H1 (cell line): ENCODE measurements around the gene SMARCD2. TPM values are rescaled to one million over a fixed set of nuclear protein-coding genes. Genes with fewer than 3 reads are reported as not detected.
"Not testable (repeated sequence)": the region's sequence is repeated elsewhere in the genome, so short reads cannot be mapped to it uniquely, and the experiment has no call there.

Experiments
- CTCF ChIA-PET: fragments of 300-600 bp; sonication (Branson Sonifier 250); formaldehyde crosslinking; loops from one replicate; lab custom pipeline; 2021; ENCODE audit not compliant: partially characterized antibody; lab: Charles Lee
- POLR2A ChIA-PET: fragments of 300-600 bp; sonication (Branson Sonifier 250); formaldehyde crosslinking; loops from one replicate; lab custom pipeline; 2021; ENCODE audit warnings: inconsistent platforms; ENCODE audit not compliant: partially characterized antibody; lab: Charles Lee
- DNase-seq, 2 experiments: peaks; one replicate each; pipeline versions ENCODE4 v3.0.0 to v3.0.0-alpha.2; 2010 to 2022; ENCODE audit warnings: low spot score in 2 of 2, low read depth in 1 of 2, mixed read lengths in 1 of 2
- FAIRE-seq: peaks from 2 replicates; lab custom pipeline; 2011; peaks lifted over from hg19 to GRCh38; lab: Jason Lieb, UNC
- H2AFZ ChIP-seq: 2 replicates; pipeline ENCODE4 v1.8.1; 2012; ENCODE audit warnings: low read length, inconsistent platforms
- H2AK5ac ChIP-seq: 2 replicates; pipeline ENCODE4 v1.6.1; 2013; ENCODE audit warnings: low read depth, low read length
- H2BK120ac ChIP-seq: replicated peaks from 2 replicates; pipeline ENCODE3; 2013; ENCODE audit warnings: low read depth, low read length, inconsistent platforms
- H2BK12ac ChIP-seq: 2 replicates; pipeline ENCODE4 v1.6.1; 2013; ENCODE audit warnings: low read depth, low read length
- H2BK15ac ChIP-seq: 2 replicates; pipeline ENCODE4 v1.6.1; 2013; ENCODE audit warnings: low read length
- H2BK20ac ChIP-seq: 2 replicates; pipeline ENCODE4 v1.6.1; 2013; ENCODE audit warnings: low read length
- H2BK5ac ChIP-seq: 2 replicates; pipeline ENCODE4 v1.6.1; 2013; ENCODE audit warnings: low read depth, low read length
- H3K14ac ChIP-seq: 2 replicates; pipeline ENCODE4 v1.6.1; 2013; ENCODE audit warnings: inconsistent platforms; ENCODE audit not compliant: insufficient read length
- H3K18ac ChIP-seq: 2 replicates; pipeline ENCODE4 v1.6.1; 2013; ENCODE audit warnings: low read length; ENCODE audit errors: extremely low read depth
- H3K23ac ChIP-seq: 2 replicates; pipeline ENCODE4 v1.6.1; 2013; ENCODE audit warnings: inconsistent platforms; ENCODE audit not compliant: insufficient read length
- H3K23me2 ChIP-seq: 2 replicates; pipeline ENCODE4 v1.6.1; 2013; ENCODE audit warnings: low read depth, low read length
- H3K27ac ChIP-seq: 2 replicates; pipeline ENCODE4 v1.6.1; 2011; ENCODE audit warnings: low read depth, low read length, inconsistent platforms
- H3K27me3 ChIP-seq, 4 experiments: replicated peaks in 1 of 4; 1 replicate in 1 of 4; 2 replicates in 3 of 4; pipeline versions ENCODE4 v1.6.1 to v1.8.1; 2011 to 2013; ENCODE audit warnings: low read length in 3 of 4, mild to moderate bottlenecking in 3 of 4, inconsistent platforms in 2 of 4, mixed read lengths in 2 of 4, moderate library complexity in 1 of 4; ENCODE audit not compliant: control insufficient read depth in 3 of 4, insufficient read depth in 3 of 4; ENCODE audit errors: extremely low read depth in 1 of 4
- H3K36me3 ChIP-seq, 4 experiments: 2 replicates each; pipeline versions ENCODE4 v1.6.1 to v1.8.1; 2011 to 2013; ENCODE audit warnings: mild to moderate bottlenecking in 4 of 4, low read length in 3 of 4, moderate library complexity in 2 of 4, control low read depth in 1 of 4, inconsistent platforms in 1 of 4; ENCODE audit not compliant: insufficient read depth in 4 of 4, control insufficient read depth in 2 of 4
- H3K4ac ChIP-seq: replicated peaks from 2 replicates; pipeline ENCODE3; 2013; ENCODE audit warnings: low read length, low read depth, mixed read lengths, inconsistent platforms; ENCODE audit not compliant: insufficient read length
- H3K4me1 ChIP-seq, 4 experiments: replicated peaks in 1 of 4; 1 replicate in 1 of 4; 2 replicates in 3 of 4; pipeline versions ENCODE4 v1.6.1 to v1.8.1; 2011 to 2013; ENCODE audit warnings: low read length in 3 of 4, inconsistent platforms in 2 of 4, mixed read lengths in 1 of 4; ENCODE audit not compliant: insufficient read depth in 4 of 4, control insufficient read depth in 3 of 4
- H3K4me2 ChIP-seq, 2 experiments: 2 replicates each; pipeline versions ENCODE4 v1.6.1 to v1.8.1; 2011 to 2013; ENCODE audit warnings: low read depth in 2 of 2, low read length in 2 of 2, control low read depth in 1 of 2, inconsistent platforms in 1 of 2, mild to moderate bottlenecking in 1 of 2; ENCODE audit not compliant: insufficient read depth in 1 of 2
- H3K4me3 ChIP-seq, 4 experiments: fragments of 200-600, 300-600 bp in 1 of 4; sonication (generic), shearing (Covaris generic), sonication (Bioruptor Twin) in 1 of 4; 2 replicates each; pipeline versions ENCODE4 v1.5.1 to v1.8.1; 2011 to 2016; ENCODE audit warnings: low read length in 4 of 4, low read depth in 3 of 4, control low read depth in 2 of 4, inconsistent platforms in 2 of 4, mild to moderate bottlenecking in 2 of 4, mixed read lengths in 1 of 4, moderate library complexity in 1 of 4; ENCODE audit not compliant: insufficient read depth in 2 of 4; ENCODE audit errors: extremely low read depth in 1 of 4
- H3K56ac ChIP-seq: replicated peaks from 2 replicates; pipeline ENCODE3; 2013; ENCODE audit warnings: low read depth, mild to moderate bottlenecking, mixed read lengths, low read length, inconsistent platforms; ENCODE audit not compliant: insufficient read length
- H3K79me1 ChIP-seq: 2 replicates; pipeline ENCODE4 v1.6.1; 2013; ENCODE audit warnings: low read depth, low read length, control low read depth
- H3K79me2 ChIP-seq, 2 experiments: 2 replicates each; pipeline versions ENCODE4 v1.6.1 to v1.8.1; 2012 to 2013; ENCODE audit warnings: low read length in 2 of 2, mild to moderate bottlenecking in 2 of 2, inconsistent platforms in 1 of 2; ENCODE audit not compliant: insufficient read depth in 2 of 2, control insufficient read depth in 1 of 2
- H3K9ac ChIP-seq, 4 experiments: replicated peaks in 1 of 4; 1 replicate in 1 of 4; 2 replicates in 3 of 4; pipeline versions ENCODE4 v1.6.1 to v1.8.1; 2011 to 2013; ENCODE audit warnings: low read depth in 3 of 4, low read length in 3 of 4, control low read depth in 2 of 4, mild to moderate bottlenecking in 2 of 4, moderate library complexity in 2 of 4, inconsistent platforms in 1 of 4; ENCODE audit errors: extremely low read depth in 1 of 4
- H3K9me3 ChIP-seq, 2 experiments: 2 replicates each; pipeline versions ENCODE4 v1.6.1 to v1.8.1; 2012 to 2013; ENCODE audit warnings: mild to moderate bottlenecking in 2 of 2, moderate library complexity in 2 of 2, control low read depth in 1 of 2, inconsistent platforms in 1 of 2, low read depth in 1 of 2, low read length in 1 of 2, mixed read lengths in 1 of 2; ENCODE audit not compliant: insufficient read depth in 2 of 2
- H4K20me1 ChIP-seq, 2 experiments: replicated peaks in 1 of 2; 2 replicates each; pipeline versions ENCODE3 to v1.8.1; 2011 to 2013; ENCODE audit warnings: inconsistent platforms in 2 of 2, low read length in 2 of 2, mild to moderate bottlenecking in 1 of 2; ENCODE audit not compliant: insufficient read depth in 2 of 2, control insufficient read depth in 1 of 2
- H4K5ac ChIP-seq: 2 replicates; pipeline ENCODE4 v1.6.1; 2013; ENCODE audit warnings: low read length, low read depth, mixed read lengths, inconsistent platforms; ENCODE audit not compliant: insufficient read length
- H4K8ac ChIP-seq: 2 replicates; pipeline ENCODE4 v1.8.0; 2013; ENCODE audit warnings: mild to moderate bottlenecking, moderate library complexity, low read length, inconsistent platforms; ENCODE audit not compliant: insufficient read depth; ENCODE audit errors: extremely low read depth
- H4K91ac ChIP-seq: replicated peaks from 2 replicates; pipeline ENCODE3; 2013; ENCODE audit warnings: low read length, mixed read lengths, inconsistent platforms; ENCODE audit not compliant: insufficient read length
- WGBS, 2 experiments: shearing (Covaris generic) in 1 of 2; methylation state at CpG; one replicate each; pipeline versions ENCODE4 v1.1.6 to v1.1.7; 2013 to 2015; ENCODE audit warnings: low lambda C conversion rate in 2 of 2, mixed read lengths in 2 of 2, inconsistent platforms in 1 of 2, low coverage in 1 of 2, missing lambda C conversion rate in 1 of 2; ENCODE audit not compliant: insufficient replicate concordance in 2 of 2, insufficient coverage in 1 of 2, insufficient read length in 1 of 2; ENCODE audit errors: extremely low coverage in 1 of 2, missing lambda C conversion rate in 1 of 2; 5-methylcytosine and 5-hydroxymethylcytosine counted together
- polyA plus RNA-seq, 7 experiments: library from polyadenylated mRNA; depleted of rRNA in 3 of 7; stranded (reverse) in 5 of 7; unstranded in 2 of 7; fragments of >200 nt in 5 of 7; fragments of 200-250 nt in 2 of 7; gene quantifications; 1 replicate in 5 of 7; 2 replicates in 1 of 7; 4 replicates in 1 of 7; pipeline versions ENCODE4 v1.2.1 to v1.2.3, GENCODE V29; 2011 to 2013; ENCODE audit warnings: missing spikeins in 2 of 7, mixed read lengths in 2 of 7
- total RNA-seq: library from RNA; stranded (reverse); fragmentation: NEBNext Ultra II Directional; extraction: Animal tissue kit (Norgen Biotek cat#: 25700); gene quantifications from 2 replicates; pipeline ENCODE4 v1.2.1, GENCODE V29; 2021

Gene SMARCD2
- total and polyA plus RNA-seq, 2 of the 8 experiments (the other 6 are each of a cell fraction or from before 2014, with no cell fraction given), result 90.0 to 92.2 TPM

GRCh38 chr17:63874061-63874626 lies 31.7 kb upstream of the SMARCD2 start:
- H3K23me2 ChIP-seq, FAIRE-seq, H3K27me3 ChIP-seq, H3K4me2 ChIP-seq, H4K91ac ChIP-seq, H3K9ac ChIP-seq, H3K36me3 ChIP-seq, H2BK15ac ChIP-seq, DNase-seq, H4K20me1 ChIP-seq, H3K56ac ChIP-seq, H2AFZ ChIP-seq, H3K27ac ChIP-seq, H2BK120ac ChIP-seq, H2BK12ac ChIP-seq, H3K79me2 ChIP-seq, H3K4me3 ChIP-seq, H2BK20ac ChIP-seq, H2BK5ac ChIP-seq, H3K4me1 ChIP-seq, H3K18ac ChIP-seq, H3K4ac ChIP-seq, H4K8ac ChIP-seq, H3K9me3 ChIP-seq, H3K23ac ChIP-seq, H2AK5ac ChIP-seq, H3K79me1 ChIP-seq, H3K14ac ChIP-seq, H4K5ac ChIP-seq: not testable (repeated sequence)
- 87% methylated on average over 6 of the region's 8 CpGs; no CpG with 5 or more reads in 1 of the 2 experiments for WGBS, 2 experiments
- ChIA-PET POLR2A (interaction anchor here (0.6 kb wide), 1 partner anchor 8 kb away, joined by 4 read pairs; no protein-coding TSS in a partner anchor), CTCF (interaction anchor here (0.6 to 1.8 kb wide), 13 partner anchors 9 to 146 kb away, joined by 3 to 10 read pairs (median 4); partner anchors contain the start of gene CSHL1)

- H2BK12ac ChIP-seq, H3K23me2 ChIP-seq, H4K91ac ChIP-seq, H3K27ac ChIP-seq, H3K79me2 ChIP-seq, H3K4ac ChIP-seq, POLR2A ChIA-PET, H2BK5ac ChIP-seq, H3K27me3 ChIP-seq, H2BK20ac ChIP-seq, H3K4me2 ChIP-seq, H3K14ac ChIP-seq, H3K56ac ChIP-seq, H3K4me1 ChIP-seq, H3K23ac ChIP-seq, H2AK5ac ChIP-seq, H4K8ac ChIP-seq, H2BK15ac ChIP-seq, H4K20me1 ChIP-seq, H3K4me3 ChIP-seq, H2AFZ ChIP-seq, H3K9ac ChIP-seq, H3K79me1 ChIP-seq, H2BK120ac ChIP-seq, H3K36me3 ChIP-seq, DNase-seq, H3K18ac ChIP-seq, H3K9me3 ChIP-seq, H4K5ac ChIP-seq, FAIRE-seq: not testable (repeated sequence)
- CTCF ChIA-PET, result interaction anchor here (1.3 to 1.8 kb wide), 4 partner anchors 8 to 44 kb away, joined by 3 to 10 read pairs (median 6); no protein-coding TSS in a partner anchor
- 97% methylated on average over 4 of the region's 7 CpGs; no CpG with 5 or more reads in 1 of the 2 experiments for WGBS, 2 experiments
Observed at GRCh38 chr17:63873577-63873976, 31.1 kb upstream of the SMARCD2 start, which contains the start of gene CSH2. TSS of gene CSH2 (minus strand) at chr17:63873677. CDS start at chr17:63873614, 63 bp downstream.
